ENCODE data around the gene ADCY1.

ADCY1 gene

GRCh38 chr7:45698303-45699014 is 124.3 kb downstream of the ADCY1 start:
- no peaks in the 10 kb centered on the region for H3K4me1 ChIP-seq (ENCODE audit: insufficient read depth, low read length)
- H3K9ac ChIP-seq (ENCODE audit: low read depth, low read length): no peak overlapping the region
- no peaks in the 10 kb centered on the region for H3K36me3 ChIP-seq (ENCODE audit: insufficient read depth, low read length)
- H3K9me3 ChIP-seq (ENCODE audit: control insufficient read depth, insufficient read depth, low read length): no peaks in the 10 kb centered on the region

GRCh38 chr7:45699015-45699309 is 124.8 kb downstream of the ADCY1 start:
- no peaks in the 10 kb centered on the region for H3K9me3 ChIP-seq (ENCODE audit: control insufficient read depth, insufficient read depth, low read length)
- no peak overlapping the region for H3K9ac ChIP-seq (ENCODE audit: low read depth, low read length)
- no peaks in the 10 kb centered on the region for H3K4me1 ChIP-seq (ENCODE audit: insufficient read depth, low read length)
- no peaks in the 10 kb centered on the region for H3K36me3 ChIP-seq (ENCODE audit: insufficient read depth, low read length)

GRCh38 chr7:45699726-45700390 is 125.7 kb downstream of the ADCY1 start:
- no peaks in the 10 kb centered on the region for H3K36me3 ChIP-seq (ENCODE audit: insufficient read depth, low read length)
- H3K4me1 ChIP-seq (ENCODE audit: insufficient read depth, low read length): no peaks in the 10 kb centered on the region
- no peak overlapping the region for H3K9ac ChIP-seq (ENCODE audit: low read depth, low read length)
- no peaks in the 10 kb centered on the region for H3K9me3 ChIP-seq (ENCODE audit: control insufficient read depth, insufficient read depth, low read length)

GRCh38 chr7:45700556-45700955 is 126.4 kb downstream of the ADCY1 start:
- no peaks in the 10 kb centered on the region for H3K9me3 ChIP-seq (ENCODE audit: control insufficient read depth, insufficient read depth, low read length)
- no peaks in the 10 kb centered on the region for H3K36me3 ChIP-seq (ENCODE audit: insufficient read depth, low read length)
- no peaks in the 10 kb centered on the region for H3K4me1 ChIP-seq (ENCODE audit: insufficient read depth, low read length)
- H3K9ac ChIP-seq (ENCODE audit: low read depth, low read length): no peak overlapping the region

GRCh38 chr7:45701701-45702510 is 127.7 kb downstream of the ADCY1 start:
- H3K9me3 ChIP-seq (ENCODE audit: control insufficient read depth, insufficient read depth, low read length): no peaks in the 10 kb centered on the region
- H3K4me1 ChIP-seq (ENCODE audit: insufficient read depth, low read length): no peaks in the 10 kb centered on the region
- H3K9ac ChIP-seq (ENCODE audit: low read depth, low read length): no peak overlapping the region
- H3K36me3 ChIP-seq (ENCODE audit: insufficient read depth, low read length): no peaks in the 10 kb centered on the region

GRCh38 chr7:45702751-45703150 is 128.6 kb downstream of the ADCY1 start:
- Histone ChIP-seq H3K9ac (ENCODE audit: low read depth, low read length) (no peak overlapping the region), H3K4me1 (ENCODE audit: insufficient read depth, low read length) (no peaks in the 10 kb centered on the region), H3K36me3 (ENCODE audit: insufficient read depth, low read length) (no peaks in the 10 kb centered on the region), H3K9me3 (ENCODE audit: control insufficient read depth, insufficient read depth, low read length) (no peaks in the 10 kb centered on the region)

DNA sequence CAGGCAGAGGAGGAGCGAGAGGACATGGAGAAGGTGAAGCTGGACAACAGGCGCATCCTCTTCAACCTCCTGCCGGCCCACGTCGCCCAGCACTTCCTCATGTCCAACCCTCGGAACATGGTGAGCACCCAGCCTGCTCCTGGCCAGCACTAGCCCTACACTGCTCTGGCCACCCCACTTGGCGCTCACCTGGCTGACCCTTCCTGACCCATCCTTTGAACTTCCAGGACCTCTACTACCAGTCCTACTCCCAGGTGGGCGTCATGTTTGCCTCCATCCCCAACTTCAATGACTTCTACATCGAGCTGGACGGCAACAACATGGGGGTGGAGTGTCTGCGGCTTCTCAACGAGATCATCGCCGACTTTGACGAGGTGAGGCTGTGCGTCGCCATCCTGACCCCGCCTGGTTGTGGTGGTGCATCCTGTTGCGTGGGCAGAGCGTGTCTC is 129.2 kb downstream of the ADCY1 start:
- H3K9me3 ChIP-seq (ENCODE audit: control insufficient read depth, insufficient read depth, low read length): no peaks in the 10 kb centered on the region
- H3K36me3 ChIP-seq (ENCODE audit: insufficient read depth, low read length): no peaks in the 10 kb centered on the region
- H3K4me1 ChIP-seq (ENCODE audit: insufficient read depth, low read length): no peaks in the 10 kb centered on the region
- no peak overlapping the region for H3K9ac ChIP-seq (ENCODE audit: low read depth, low read length)

DNA sequence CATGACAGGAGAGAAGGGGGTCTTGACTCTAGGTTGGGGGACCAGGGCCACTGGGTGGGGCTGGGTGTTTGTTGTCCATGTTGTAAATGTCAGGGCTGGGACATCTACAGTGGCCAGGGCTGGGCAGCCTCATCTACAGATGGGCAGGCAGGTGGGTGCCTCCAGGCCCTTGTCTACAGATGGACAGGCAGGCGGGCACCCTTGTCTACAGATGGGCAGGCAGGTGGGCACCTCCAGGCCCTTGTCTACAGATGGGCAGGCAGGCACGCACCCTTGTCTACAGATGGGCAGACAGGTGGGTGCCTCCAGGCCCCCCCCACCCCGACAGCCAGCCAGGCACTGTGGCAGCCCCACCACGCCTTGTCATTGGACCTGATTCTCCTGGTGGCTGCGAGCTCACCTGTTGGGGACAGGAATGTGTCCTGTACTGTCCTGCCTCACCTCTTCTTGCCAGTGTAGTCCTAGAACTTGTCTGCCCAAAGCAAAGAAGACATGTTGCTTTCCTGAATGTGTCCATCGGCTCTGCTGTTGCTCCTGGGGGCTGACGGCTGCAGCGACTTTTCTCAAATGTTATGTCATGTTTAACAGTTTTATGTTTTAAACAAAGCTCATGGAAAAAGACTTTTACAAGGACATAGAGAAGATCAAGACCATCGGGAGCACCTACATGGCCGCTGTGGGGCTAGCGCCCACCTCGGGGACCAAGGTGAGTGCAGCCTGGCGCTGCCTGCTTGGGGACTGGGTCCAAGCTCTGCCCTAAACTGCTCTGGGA is 129.9 kb downstream of the ADCY1 start:
- Histone ChIP-seq H3K9ac (ENCODE audit: low read depth, low read length) (no peak overlapping the region), H3K36me3 (ENCODE audit: insufficient read depth, low read length) (no peaks in the 10 kb centered on the region), H3K4me1 (ENCODE audit: insufficient read depth, low read length) (no peaks in the 10 kb centered on the region), H3K9me3 (ENCODE audit: control insufficient read depth, insufficient read depth, low read length) (no peaks in the 10 kb centered on the region)

- no peaks in the 10 kb centered on the region for H3K36me3 ChIP-seq (ENCODE audit: insufficient read depth, low read length)
- H3K4me1 ChIP-seq (ENCODE audit: insufficient read depth, low read length): no peaks in the 10 kb centered on the region
- no peak overlapping the region for H3K9ac ChIP-seq (ENCODE audit: low read depth, low read length)
- H3K9me3 ChIP-seq (ENCODE audit: control insufficient read depth, insufficient read depth, low read length): no peaks in the 10 kb centered on the region
Observed at GRCh38 chr7:45704683-45705016, 130.5 kb downstream of the ADCY1 start.

- Histone ChIP-seq H3K4me1 (ENCODE audit: insufficient read depth, low read length) (no peaks in the 10 kb centered on the region), H3K9ac (ENCODE audit: low read depth, low read length) (no peak overlapping the region), H3K36me3 (ENCODE audit: insufficient read depth, low read length) (no peaks in the 10 kb centered on the region), H3K9me3 (ENCODE audit: control insufficient read depth, insufficient read depth, low read length) (no peaks in the 10 kb centered on the region)
Observed at GRCh38 chr7:45708046-45708950, 134.1 kb downstream of the ADCY1 start.

DNA sequence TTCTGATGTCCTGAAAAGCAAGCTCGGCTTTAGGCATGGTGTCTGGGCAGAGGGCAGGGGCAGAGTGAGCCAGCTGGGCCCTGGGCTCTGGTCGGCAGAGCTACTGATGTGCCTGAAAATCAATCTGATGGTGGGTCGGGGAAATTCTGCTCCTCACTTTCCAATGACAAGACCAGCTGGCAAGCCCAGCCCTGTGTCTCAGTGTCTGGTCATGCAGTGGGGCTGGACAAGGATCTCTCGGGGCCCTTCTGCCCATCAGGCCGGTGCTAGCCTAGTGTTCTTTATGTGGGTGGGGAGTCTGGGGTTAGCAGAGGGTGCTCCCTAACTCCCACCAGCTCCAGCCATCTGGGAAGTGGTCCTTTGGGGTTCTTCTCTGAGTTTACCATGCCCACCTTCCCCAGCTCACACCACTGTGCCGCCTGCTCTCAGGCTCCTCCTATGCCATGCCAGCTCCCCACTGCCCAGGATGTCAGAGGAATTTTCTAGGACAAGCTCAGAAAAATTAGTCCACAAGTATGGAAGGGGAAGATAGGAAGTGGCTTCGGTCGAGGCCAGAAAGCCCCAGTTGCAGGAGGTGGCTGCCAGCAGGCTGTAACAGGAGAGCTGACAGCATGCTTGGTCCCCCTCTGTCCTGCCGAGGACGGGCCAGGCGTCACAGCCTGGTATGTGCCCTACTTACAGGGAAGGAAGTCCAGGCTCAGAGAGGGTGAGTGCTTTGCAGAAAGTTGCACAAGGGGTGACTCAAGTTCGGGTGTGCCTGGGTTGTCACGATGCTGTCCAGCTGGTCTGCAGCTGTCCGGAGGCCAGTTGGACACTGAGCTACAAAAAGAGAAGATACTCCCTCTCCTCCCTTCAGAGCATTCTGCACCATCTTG is 135.2 kb downstream of the ADCY1 start:
- no peaks in the 10 kb centered on the region for H3K9me3 ChIP-seq (ENCODE audit: control insufficient read depth, insufficient read depth, low read length)
- no peaks in the 10 kb centered on the region for H3K36me3 ChIP-seq (ENCODE audit: insufficient read depth, low read length)

GRCh38 chr7:45710271-45711160 is 136.3 kb downstream of the ADCY1 start:
- H3K9me3 ChIP-seq (ENCODE audit: control insufficient read depth, insufficient read depth, low read length): no peaks in the 10 kb centered on the region
- no peaks in the 10 kb centered on the region for H3K4me1 ChIP-seq (ENCODE audit: insufficient read depth, low read length)
- no peaks in the 10 kb centered on the region for H3K36me3 ChIP-seq (ENCODE audit: insufficient read depth, low read length)
- no peak overlapping the region for H3K9ac ChIP-seq (ENCODE audit: low read depth, low read length)

More for the DNA sequence above, 135.2 kb downstream of the ADCY1 start:
- H3K9ac ChIP-seq (ENCODE audit: low read depth, low read length): no peak overlapping the region
- H3K4me1 ChIP-seq (ENCODE audit: insufficient read depth, low read length): no peaks in the 10 kb centered on the region
